GM10248 (cell line): ENCODE data around the gene ENO2.
"Not testable (repeated sequence)": the region's sequence is repeated elsewhere in the genome, so short reads cannot be mapped to it uniquely, and the experiment has no call there.

Source experiments
- CTCF ChIA-PET: fragments of 300-600 bp; sonication (Branson Sonifier 250); formaldehyde crosslinking; extraction: SDS; loops from one replicate; lab custom pipeline; 2021; ENCODE audit warnings: antibody characterized with exemption; lab: Yijun Ruan, JAX
- POLR2A ChIA-PET: fragments of 350-650 bp; sonication (Branson Sonifier 250); formaldehyde crosslinking; extraction: SDS; loops from one replicate; lab custom pipeline; 2020; ENCODE audit warnings: antibody characterized with exemption; lab: Yijun Ruan, JAX
- DNase-seq: peaks from one replicate; pipeline ENCODE4 v3.0.0; 2012; ENCODE audit errors: extremely low spot score
- CTCF ChIP-seq: IDR thresholded peaks from 2 replicates; pipeline ENCODE4 v1.5.1; 2012; ENCODE audit warnings: mild to moderate bottlenecking, low read depth; ENCODE audit errors: extremely low read depth, missing control alignments, control extremely low read depth

Gene ENO2

DNA sequence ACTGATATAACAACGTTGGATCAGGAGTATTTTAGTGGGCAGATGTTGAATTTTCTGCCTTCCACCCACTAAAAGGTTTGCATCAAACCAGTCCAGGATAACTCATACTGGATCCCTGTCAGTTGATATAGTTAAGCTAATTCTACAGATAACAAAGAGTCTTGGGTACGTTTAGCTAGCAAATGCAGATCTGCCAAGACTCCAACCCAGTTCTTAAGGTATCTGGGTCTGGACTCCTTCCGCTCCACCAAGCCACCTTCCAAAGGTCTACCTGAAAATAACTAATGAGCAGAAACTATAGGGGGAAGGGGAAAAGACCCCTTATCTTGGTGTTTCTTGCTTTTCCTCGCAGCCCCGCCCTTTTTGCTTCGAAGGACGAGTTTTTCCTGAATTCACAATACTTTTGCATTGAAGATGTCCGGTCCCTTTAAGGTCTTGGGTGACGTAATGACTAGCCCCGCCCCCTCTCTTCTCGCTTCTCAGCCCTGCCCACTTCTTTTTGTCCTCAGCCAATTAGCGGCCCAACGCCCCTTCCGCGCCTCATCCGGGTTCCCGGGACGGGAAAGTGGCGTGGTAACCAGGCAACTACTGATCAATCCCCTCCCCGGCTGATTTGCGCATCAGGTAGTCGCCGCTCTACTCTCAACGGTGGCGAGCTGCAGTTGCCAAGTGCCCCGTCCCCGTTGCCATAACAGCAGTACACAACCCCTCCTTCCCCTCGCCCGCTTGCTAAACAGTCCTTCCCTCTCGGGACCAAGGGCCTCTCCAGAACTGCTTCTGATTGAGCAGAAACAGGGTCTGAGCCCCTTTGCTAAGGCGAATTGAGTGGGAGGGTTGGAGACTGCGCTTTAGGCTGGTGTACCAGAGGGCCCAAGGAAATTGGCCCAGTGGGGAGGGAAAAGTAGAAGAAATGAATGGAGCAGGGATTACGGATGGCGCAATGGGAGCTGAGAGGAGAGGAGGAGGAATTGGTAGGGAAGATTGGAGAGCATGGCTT lies 9.8 kb upstream of the ENO2 start, which contains the start of gene LRRC23:
LRRC23 (plus strand) TSS at position 543 of the 997 bp plus-strand sequence. CDS start 812 bp downstream, outside the sequence.
- peak; percentile 95 for DNase-seq
- CTCF ChIA-PET, result interaction anchor here (0.7 to 5.0 kb wide), 11 partner anchors 13 to 237 kb away, joined by 3 to 35 read pairs (median 5); partner anchors contain the start of genes MLF2 and SPSB2
- no peak for TF ChIP-seq CTCF
- POLR2A ChIA-PET, result interaction anchor here (0.6 to 2.3 kb wide), 3 partner anchors 13 to 37 kb away, joined by 3 to 9 read pairs (median 4); partner anchors contain the start of genes SPSB2 and TPI1

GRCh38 chr12:6905414-6906040 lies 8.9 kb upstream of the ENO2 start:
- no peak for TF ChIP-seq CTCF
- CTCF ChIA-PET, result interaction anchor here (0.9 to 5.0 kb wide), 9 partner anchors 14 to 236 kb away, joined by 3 to 35 read pairs (median 7); partner anchors contain the start of genes MLF2 and SPSB2
- no peak for DNase-seq
- POLR2A ChIA-PET, result interaction anchor here (0.5 to 2.3 kb wide), 5 partner anchors 14 to 242 kb away, joined by 3 to 9 read pairs (median 3); partner anchors contain the start of genes SPSB2 and TPI1

- ChIA-PET POLR2A (interaction anchor here (1.4 kb wide), 1 partner anchor 41 kb away, joined by 3 read pairs; the partner anchor contains the start of gene TPI1), CTCF (interaction anchor here (1.0 to 5.0 kb wide), 8 partner anchors 14 to 57 kb away, joined by 3 to 35 read pairs (median 5); partner anchors contain the start of gene SPSB2)
- not testable (repeated sequence) for DNase-seq
Observed at GRCh38 chr12:6908141-6908540, 6.2 kb upstream of the ENO2 start.

DNA sequence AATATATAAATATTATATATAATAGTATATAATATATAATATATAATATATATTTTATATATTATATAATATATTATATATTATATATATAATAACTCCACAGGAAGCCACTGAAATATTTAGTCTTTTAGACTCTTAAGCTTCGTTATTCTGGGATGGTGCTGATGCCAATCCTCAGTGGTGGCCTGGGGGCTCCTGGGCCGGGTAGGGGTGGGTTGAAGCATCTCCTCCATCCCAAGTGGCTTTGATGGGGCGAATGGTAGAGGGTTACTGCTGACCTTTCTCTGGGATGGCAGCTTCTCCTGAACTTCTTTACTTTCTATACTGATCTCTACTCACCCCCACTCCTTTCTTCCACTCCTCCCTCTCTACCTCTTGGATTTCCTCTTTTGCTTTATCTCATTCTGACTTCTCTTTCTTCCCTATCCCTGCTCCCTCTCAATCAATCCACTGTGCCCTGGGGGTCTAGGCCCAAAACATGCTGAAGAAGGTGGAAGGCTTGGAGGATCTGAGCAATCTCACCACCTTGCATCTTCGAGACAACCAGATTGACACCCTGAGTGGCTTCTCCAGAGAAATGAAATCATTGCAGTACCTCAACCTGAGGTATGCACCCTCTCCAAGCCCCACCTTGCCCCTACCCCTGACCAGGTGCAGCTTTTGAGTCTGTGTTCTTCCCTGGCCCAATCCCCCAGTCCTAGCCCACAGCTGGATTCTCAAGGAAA lies 4.8 kb upstream of the ENO2 start:
- TF ChIP-seq CTCF, result no peak
- POLR2A ChIA-PET, result interaction anchor here (1.3 to 1.4 kb wide), 2 partner anchors 43 kb away, joined by 3 read pairs; partner anchors contain the start of gene TPI1
- CTCF ChIA-PET, result interaction anchor here (0.7 to 5.0 kb wide), 8 partner anchors 14 to 55 kb away, joined by 3 to 35 read pairs (median 4); no protein-coding TSS in a partner anchor
- no peak for DNase-seq

DNA sequence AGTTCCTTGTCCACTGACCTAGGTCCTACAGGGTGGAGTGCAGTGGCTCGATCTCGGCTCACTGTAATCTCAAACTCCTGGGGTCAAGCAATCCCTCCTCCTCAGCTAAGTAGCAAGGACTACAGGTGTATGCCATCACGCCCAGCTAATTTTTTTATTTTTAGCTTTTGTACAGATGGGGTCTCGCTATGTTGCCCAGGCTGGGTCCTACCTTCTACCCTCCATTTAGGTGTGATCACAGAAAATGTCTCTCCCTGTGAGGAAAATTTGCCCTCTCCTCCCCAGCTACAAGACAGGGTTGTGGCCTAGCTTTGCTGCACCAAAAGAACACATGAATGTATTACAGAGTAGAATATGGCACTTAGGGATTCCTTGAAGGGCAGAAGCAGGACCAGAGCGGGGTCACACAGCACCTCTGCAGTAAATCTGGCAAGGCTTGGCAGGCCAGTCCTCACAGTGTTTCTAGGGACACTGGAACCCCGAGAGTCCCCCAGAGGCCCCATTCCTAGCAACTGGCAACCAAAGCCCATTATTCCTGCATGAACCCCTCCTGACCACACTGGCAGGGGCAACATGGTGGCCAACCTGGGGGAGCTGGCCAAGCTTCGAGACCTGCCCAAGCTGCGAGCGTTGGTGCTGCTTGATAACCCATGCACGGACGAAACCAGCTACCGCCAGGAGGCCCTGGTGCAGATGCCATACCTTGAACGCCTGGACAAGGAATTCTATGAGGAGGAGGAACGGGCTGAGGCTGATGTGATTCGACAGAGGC lies 2.0 kb upstream of the ENO2 start:
- DNase-seq, result no peak
- POLR2A ChIA-PET, result no interaction called here
- CTCF ChIA-PET, result interaction anchor here (1.3 to 5.7 kb wide), 12 partner anchors 10 to 197 kb away, joined by 3 to 45 read pairs (median 6); partner anchors contain the start of genes C12orf57, LPCAT3, RNU7-1 and SPSB2
- TF ChIP-seq CTCF, result no peak
